GM18505 (cell line): ENCODE measurements around the gene DNAH7.

Experiments used
- ATAC-seq: cut with Tn5 transposase; IDR thresholded peaks from one replicate; pipeline ENCODE4 v1.9.1; 2021; ENCODE audit not compliant: unreplicated experiment
- POLR2A ChIP-seq: IDR thresholded peaks from 4 replicates; pipeline ENCODE4 v1.6.1; 2011; ENCODE audit warnings: borderline replicate concordance; ENCODE audit not compliant: insufficient read depth, insufficient read length; ENCODE audit errors: extremely low read depth

DNAH7 gene

GRCh38 chr2:196068271-196069209 is at the start of gene DNAH7:
Gene DNAH7 (minus strand): TSS chr2:196068837. CDS start chr2:196068711, 126 bp downstream.
- peak; percentile 98 for ATAC-seq
- TF ChIP-seq POLR2A = peak; percentile 68

- ATAC-seq = no peak
- TF ChIP-seq POLR2A = no peak
Observed at GRCh38 chr2:196117214-196117705, 48.6 kb upstream of the DNAH7 start.

GRCh38 chr2:196113061-196113974 is 44.7 kb upstream of the DNAH7 start:
- no peak for ATAC-seq
- no peak for TF ChIP-seq POLR2A

GRCh38 chr2:196112418-196113034 is 43.9 kb upstream of the DNAH7 start:
- no peak for ATAC-seq
- no peak for TF ChIP-seq POLR2A

- TF ChIP-seq POLR2A = no peak
- no peak for ATAC-seq
Observed at GRCh38 chr2:196108604-196109003, 40.0 kb upstream of the DNAH7 start.

GRCh38 chr2:196105951-196106350 is 37.3 kb upstream of the DNAH7 start:
- no peak for TF ChIP-seq POLR2A
- no peak for ATAC-seq

- TF ChIP-seq POLR2A = no peak
- no peak for ATAC-seq
Observed at GRCh38 chr2:196104066-196104465, 35.4 kb upstream of the DNAH7 start.

GRCh38 chr2:196103626-196104025 is 35.0 kb upstream of the DNAH7 start:
- ATAC-seq = no peak
- no peak for TF ChIP-seq POLR2A

GRCh38 chr2:196101325-196101991 is 32.8 kb upstream of the DNAH7 start:
- TF ChIP-seq POLR2A = no peak
- ATAC-seq = peak; percentile 97

- ATAC-seq = no peak
- TF ChIP-seq POLR2A = no peak
Observed at GRCh38 chr2:196099916-196100315, 31.3 kb upstream of the DNAH7 start.

- no peak for TF ChIP-seq POLR2A
- no peak for ATAC-seq
Observed at GRCh38 chr2:196097864-196098660, 29.4 kb upstream of the DNAH7 start.
